ENCODE measurements around the gene CRABP1. TPM values are rescaled to one million over a fixed set of nuclear protein-coding genes. Genes with fewer than 3 reads are reported as not detected.

Gene CRABP1
- total RNA-seq, 1 experiment from 2014 or later: 0.47 TPM

DNA sequence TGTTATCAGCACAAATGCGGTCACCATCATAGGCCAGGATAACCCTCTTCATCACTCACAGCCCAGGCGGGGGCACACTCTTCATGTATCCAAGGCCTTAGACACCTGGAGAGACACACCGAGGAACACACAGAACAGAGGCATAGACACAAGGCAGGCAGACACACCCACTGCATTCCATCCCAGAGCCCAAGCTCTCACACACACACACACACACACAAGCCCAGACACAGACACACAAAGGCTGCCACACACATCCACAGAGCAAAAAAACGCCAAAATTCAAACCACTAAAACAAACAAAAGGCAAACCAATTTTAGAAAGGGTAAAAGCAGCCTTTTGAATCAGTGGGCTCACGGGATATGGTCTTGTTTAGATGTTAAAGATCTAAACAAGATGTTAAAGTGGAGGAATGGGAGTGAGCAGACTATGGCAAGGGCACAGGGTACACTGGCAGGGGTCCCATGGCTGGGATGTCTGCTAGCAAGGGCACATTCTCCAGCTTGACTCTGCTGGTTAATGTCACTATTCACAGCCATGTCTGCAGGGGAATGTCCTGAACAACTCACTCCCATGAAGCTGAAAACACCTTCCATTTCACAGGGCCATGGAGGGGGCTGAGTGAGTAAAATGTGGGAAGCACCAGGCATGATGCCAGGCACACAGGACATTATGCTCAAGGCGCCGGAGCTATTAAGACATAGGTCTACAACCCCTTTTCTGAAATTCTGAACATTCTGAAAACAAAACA is 14.9 kb upstream of the CRABP1 start (continued):
- no peak for TF ChIP-seq ELF1 (IDR thresholded peaks at IDR 0.05; ENCODE audit: borderline replicate concordance, low read depth)

DNA sequence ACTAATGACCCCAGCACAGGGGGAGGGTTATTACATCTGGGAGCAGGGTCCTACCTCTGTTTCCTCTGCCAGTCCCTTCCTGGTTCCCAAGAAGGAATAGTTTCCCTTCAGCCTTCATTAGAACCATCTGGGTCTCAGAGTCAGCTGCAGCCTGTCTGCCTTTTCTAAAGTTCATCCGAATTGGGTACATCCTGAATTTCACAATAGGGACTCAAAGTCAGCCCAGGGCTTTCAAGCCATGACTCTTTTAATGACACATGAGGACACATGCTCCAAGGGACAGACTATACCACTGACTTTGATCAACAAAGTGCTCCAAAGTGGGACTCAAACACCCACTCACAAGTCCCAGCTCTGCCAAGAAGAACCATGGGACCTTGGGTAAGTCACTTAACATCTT is 12.7 kb upstream of the CRABP1 start:
- Histone ChIP-seq H3K27me3 (ENCODE audit: insufficient read depth, low read length) (no peaks in the 10 kb centered on the region), H3K36me3 (ENCODE audit: control insufficient read depth in 1 of 2, insufficient read depth in 2 of 2, low read length in 2 of 2) (no peaks in the 10 kb centered on the region), H2AFZ (ENCODE audit: low read depth, low read length, poor library complexity, severe bottlenecking) (no peak overlapping the region), H3K4me3 (replicated peaks in 1 of 2; ENCODE audit: low read depth in 1 of 2, low read length in 2 of 2) (no peak overlapping the region), H3K27ac (ENCODE audit: low read depth, low read length) (no peak overlapping the region), H3K9ac (ENCODE audit: low read length) (no peak overlapping the region), H3K79me2 (ENCODE audit: insufficient read depth, low read length) (no peaks in the 10 kb centered on the region), H4K20me1 (ENCODE audit: insufficient read depth) (no peaks in the 10 kb centered on the region), H3K9me2 (ENCODE audit: insufficient read depth) (no peaks in the 10 kb centered on the region), H3K9me3 (ENCODE audit: control insufficient read depth in 1 of 2, insufficient read depth in 1 of 2, low read depth in 1 of 2, low read length in 2 of 2) (no peaks in the 10 kb centered on the region), H3K4me2 (ENCODE audit: low read length) (no peak overlapping the region), H3K4me1 (ENCODE audit: control insufficient read depth in 1 of 2, insufficient read depth in 2 of 2, low read length in 2 of 2) (peaks cover 0 to 4% of the 10 kb centered on the region in 2 experiments; a peak in 1 of 4 replicates)
- TF ChIP-seq JUND (IDR thresholded peaks at IDR 0.05): no peak
- TF ChIP-seq SIN3A (IDR thresholded peaks at IDR 0.05; ENCODE audit: low read depth): no peak
- no peak for TF ChIP-seq POLR2AphosphoS5 (IDR thresholded peaks at IDR 0.05; ENCODE audit: low read depth, low read length)
- no peak for TF ChIP-seq RAD21 (IDR thresholded peaks at IDR 0.05; ENCODE audit: low read depth)
- no peak for TF ChIP-seq ZFX (IDR thresholded peaks at IDR 0.05)
- TF ChIP-seq EZH2 (IDR thresholded peaks at IDR 0.05): no peak
- TF ChIP-seq POLR2A (IDR thresholded peaks at IDR 0.05; ENCODE audit: borderline replicate concordance, extremely low read depth, insufficient read depth, insufficient read length): no peak
- TF ChIP-seq, protein P1, sequence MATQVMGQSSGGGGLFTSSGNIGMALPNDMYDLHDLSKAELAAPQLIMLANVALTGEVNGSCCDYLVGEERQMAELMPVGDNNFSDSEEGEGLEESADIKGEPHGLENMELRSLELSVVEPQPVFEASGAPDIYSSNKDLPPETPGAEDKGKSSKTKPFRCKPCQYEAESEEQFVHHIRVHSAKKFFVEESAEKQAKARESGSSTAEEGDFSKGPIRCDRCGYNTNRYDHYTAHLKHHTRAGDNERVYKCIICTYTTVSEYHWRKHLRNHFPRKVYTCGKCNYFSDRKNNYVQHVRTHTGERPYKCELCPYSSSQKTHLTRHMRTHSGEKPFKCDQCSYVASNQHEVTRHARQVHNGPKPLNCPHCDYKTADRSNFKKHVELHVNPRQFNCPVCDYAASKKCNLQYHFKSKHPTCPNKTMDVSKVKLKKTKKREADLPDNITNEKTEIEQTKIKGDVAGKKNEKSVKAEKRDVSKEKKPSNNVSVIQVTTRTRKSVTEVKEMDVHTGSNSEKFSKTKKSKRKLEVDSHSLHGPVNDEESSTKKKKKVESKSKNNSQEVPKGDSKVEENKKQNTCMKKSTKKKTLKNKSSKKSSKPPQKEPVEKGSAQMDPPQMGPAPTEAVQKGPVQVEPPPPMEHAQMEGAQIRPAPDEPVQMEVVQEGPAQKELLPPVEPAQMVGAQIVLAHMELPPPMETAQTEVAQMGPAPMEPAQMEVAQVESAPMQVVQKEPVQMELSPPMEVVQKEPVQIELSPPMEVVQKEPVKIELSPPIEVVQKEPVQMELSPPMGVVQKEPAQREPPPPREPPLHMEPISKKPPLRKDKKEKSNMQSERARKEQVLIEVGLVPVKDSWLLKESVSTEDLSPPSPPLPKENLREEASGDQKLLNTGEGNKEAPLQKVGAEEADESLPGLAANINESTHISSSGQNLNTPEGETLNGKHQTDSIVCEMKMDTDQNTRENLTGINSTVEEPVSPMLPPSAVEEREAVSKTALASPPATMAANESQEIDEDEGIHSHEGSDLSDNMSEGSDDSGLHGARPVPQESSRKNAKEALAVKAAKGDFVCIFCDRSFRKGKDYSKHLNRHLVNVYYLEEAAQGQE (IDR thresholded peaks at IDR 0.05; ENCODE audit: low read depth): no peak
- no peak for TF ChIP-seq SRF (IDR thresholded peaks at IDR 0.05; ENCODE audit: low read depth)
- TF ChIP-seq CBX3 (IDR thresholded peaks at IDR 0.05; ENCODE audit: low read depth): no peak
- TF ChIP-seq TCF7L2 (IDR thresholded peaks at IDR 0.05; ENCODE audit: borderline replicate concordance, extremely low read depth, insufficient read depth, insufficient read length): no peak
- TF ChIP-seq CEBPB (IDR thresholded peaks at IDR 0.05; ENCODE audit: low read depth): no peak
- no peak for TF ChIP-seq FOSL1 (IDR thresholded peaks at IDR 0.05; ENCODE audit: low read depth)
- TF ChIP-seq, protein P2, sequence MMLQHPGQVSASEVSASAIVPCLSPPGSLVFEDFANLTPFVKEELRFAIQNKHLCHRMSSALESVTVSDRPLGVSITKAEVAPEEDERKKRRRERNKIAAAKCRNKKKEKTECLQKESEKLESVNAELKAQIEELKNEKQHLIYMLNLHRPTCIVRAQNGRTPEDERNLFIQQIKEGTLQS (IDR thresholded peaks at IDR 0.05): no peak
- no peak for TF ChIP-seq EGR1 (IDR thresholded peaks at IDR 0.05; ENCODE audit: low read depth)
- TF ChIP-seq SP1 (IDR thresholded peaks at IDR 0.05; ENCODE audit: low read depth): no peak
- no peak for TF ChIP-seq ZNF274 (IDR thresholded peaks at IDR 0.05; ENCODE audit: low read depth, low read length)
- ChIA-PET CTCF (no interaction called here), POLR2A (no interaction called here), RAD21 (ENCODE audit: low non-redundant PET in 1 of 2, low total read pairs in 2 of 2, uncharacterized antibody in 2 of 2, unreplicated experiment in 2 of 2) (no interaction called here)
- BruUV-seq (replicated peaks): no TSS peak
- DNase-seq (ENCODE audit: low read depth, low spot score) (no peak), ATAC-seq (no peak)
- intact Hi-C loops (cut with micrococcal nuclease): no loop called here

Data from HCT116 (cell line).